Activated B cell treated with CpG ODN at 0.5 μM for 24 hours (primary cell): Measurements from ENCODE around the gene GABARAPL1. TPM values are rescaled to one million over a fixed set of nuclear protein-coding genes. Genes with fewer than 3 reads are reported as not detected.
"Not testable (repeated sequence)": the region's sequence is repeated elsewhere in the genome, so short reads cannot be mapped to it uniquely, and the experiment has no call there.

Experiments used
- ATAC-seq: fragments of 200-7000 bp; cut with Tn5 transposase; one replicate; pipeline ENCODE4 v1.10.0; 2021; ENCODE audit warnings: low read depth, mild to moderate bottlenecking, moderate library complexity
- CTCF ChIA-PET: fragments of 350-600 bp; sonication (Branson Sonifier 250); formaldehyde crosslinking; loops from one replicate; lab custom pipeline; 2021; ENCODE audit warnings: antibody characterized with exemption; lab: Charles Lee
- POLR2A ChIA-PET: fragments of 350-600 bp; sonication (Branson Sonifier 250); formaldehyde crosslinking; loops from one replicate; lab custom pipeline; 2021; ENCODE audit warnings: antibody characterized with exemption; lab: Charles Lee
- DNase-seq: peaks from one replicate; pipeline ENCODE4 v3.0.0; 2022
- H3K27ac Mint-ChIP-seq: one replicate; pipeline ENCODE4 v1.8.0; 2020; ENCODE audit warnings: mixed read lengths
- H3K27me3 Mint-ChIP-seq: one replicate; pipeline ENCODE4 v1.8.0; 2021; ENCODE audit warnings: mixed read lengths
- H3K36me3 Mint-ChIP-seq: one replicate; pipeline ENCODE4 v1.8.0; 2021; ENCODE audit warnings: low read depth, mixed read lengths
- H3K4me1 Mint-ChIP-seq: one replicate; pipeline ENCODE4 v1.8.0; 2021; ENCODE audit warnings: mixed read lengths
- H3K4me3 Mint-ChIP-seq: one replicate; pipeline ENCODE4 v1.8.0; 2020; ENCODE audit warnings: mild to moderate bottlenecking, mixed read lengths
- H3K9me3 Mint-ChIP-seq: one replicate; pipeline ENCODE4 v1.8.0; 2020; ENCODE audit warnings: mixed read lengths
- intact Hi-C: fragments of 100-400 bp; cut with micrococcal nuclease; formaldehyde crosslinking; loops from one replicate; pipeline ENCODE4 v1.15.1; 2024
- total RNA-seq: library from RNA; stranded (reverse); gene quantifications from 2 replicates; pipeline ENCODE4 v1.2.3, GENCODE V29; 2022
- TF ChIP-seq, protein P1 (sequence below): fragments of 200-600 bp; IDR thresholded peaks from one replicate; pipeline ENCODE4 v1.8.0; 2022; ENCODE audit warnings: antibody characterized with exemption, mild to moderate bottlenecking

GABARAPL1 gene
- total RNA-seq, 1 donor from 2014 or later, result 2.1 TPM

DNA sequence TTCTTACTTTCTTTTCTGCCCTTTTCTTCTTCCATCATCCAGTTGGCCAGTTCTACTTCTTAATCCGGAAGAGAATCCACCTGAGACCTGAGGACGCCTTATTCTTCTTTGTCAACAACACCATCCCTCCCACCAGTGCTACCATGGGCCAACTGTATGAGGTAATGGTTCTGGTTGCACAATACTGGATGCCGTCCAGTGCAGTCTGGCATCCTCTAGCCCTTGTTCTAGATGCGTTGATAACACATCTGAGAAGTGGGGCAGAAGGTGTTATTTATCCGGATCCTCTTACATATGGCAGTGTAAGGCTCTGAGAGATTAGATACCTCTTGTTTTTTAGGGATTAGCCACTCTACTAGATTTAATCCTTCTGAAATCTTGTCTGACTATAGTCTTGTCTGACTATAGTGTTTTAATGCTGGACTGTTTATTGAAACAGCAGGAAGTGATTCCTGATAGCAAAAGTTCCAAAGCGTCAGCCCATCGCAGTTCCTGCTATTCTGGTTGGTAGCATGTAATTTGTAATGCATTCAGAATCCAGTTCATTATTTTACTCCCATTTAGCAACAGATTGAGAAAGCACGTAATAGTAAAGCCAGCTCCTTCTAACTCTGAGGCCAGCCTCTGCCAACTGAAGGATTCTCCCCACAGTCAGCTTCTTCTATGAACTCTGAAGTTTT is 7.9 kb downstream of the GABARAPL1 start:
- TF ChIP-seq, protein P1, sequence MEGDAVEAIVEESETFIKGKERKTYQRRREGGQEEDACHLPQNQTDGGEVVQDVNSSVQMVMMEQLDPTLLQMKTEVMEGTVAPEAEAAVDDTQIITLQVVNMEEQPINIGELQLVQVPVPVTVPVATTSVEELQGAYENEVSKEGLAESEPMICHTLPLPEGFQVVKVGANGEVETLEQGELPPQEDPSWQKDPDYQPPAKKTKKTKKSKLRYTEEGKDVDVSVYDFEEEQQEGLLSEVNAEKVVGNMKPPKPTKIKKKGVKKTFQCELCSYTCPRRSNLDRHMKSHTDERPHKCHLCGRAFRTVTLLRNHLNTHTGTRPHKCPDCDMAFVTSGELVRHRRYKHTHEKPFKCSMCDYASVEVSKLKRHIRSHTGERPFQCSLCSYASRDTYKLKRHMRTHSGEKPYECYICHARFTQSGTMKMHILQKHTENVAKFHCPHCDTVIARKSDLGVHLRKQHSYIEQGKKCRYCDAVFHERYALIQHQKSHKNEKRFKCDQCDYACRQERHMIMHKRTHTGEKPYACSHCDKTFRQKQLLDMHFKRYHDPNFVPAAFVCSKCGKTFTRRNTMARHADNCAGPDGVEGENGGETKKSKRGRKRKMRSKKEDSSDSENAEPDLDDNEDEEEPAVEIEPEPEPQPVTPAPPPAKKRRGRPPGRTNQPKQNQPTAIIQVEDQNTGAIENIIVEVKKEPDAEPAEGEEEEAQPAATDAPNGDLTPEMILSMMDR, result no peak
- Mint-ChIP-seq H3K27me3 (peaks cover under 1% of the 10 kb centered on the region), H3K27ac (no peak overlapping the region), H3K9me3 (no peaks in the 10 kb centered on the region), H3K36me3 (peaks cover 2% of the 10 kb centered on the region), H3K4me3 (no peak overlapping the region), H3K4me1 (no peaks in the 10 kb centered on the region)
- DNase-seq, result no peak
- ChIA-PET POLR2A (no interaction called here), CTCF (no interaction called here)
- no peak for ATAC-seq
- intact Hi-C loops, result no loop called here

DNA sequence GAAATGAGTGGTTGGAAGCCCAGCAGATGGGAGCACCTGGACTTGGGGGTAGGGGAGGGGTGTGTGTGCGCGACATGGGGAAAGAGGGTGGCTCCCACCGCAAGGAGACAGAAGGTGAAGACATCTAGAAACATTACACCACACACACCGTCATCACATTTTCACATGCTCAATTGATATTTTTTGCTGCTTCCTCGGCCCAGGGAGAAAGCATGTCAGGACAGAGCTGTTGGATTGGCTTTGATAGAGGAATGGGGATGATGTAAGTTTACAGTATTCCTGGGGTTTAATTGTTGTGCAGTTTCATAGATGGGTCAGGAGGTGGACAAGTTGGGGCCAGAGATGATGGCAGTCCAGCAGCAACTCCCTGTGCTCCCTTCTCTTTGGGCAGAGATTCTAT is 9.2 kb downstream of the GABARAPL1 start:
- H3K4me1 Mint-ChIP-seq, result no peaks in the 10 kb centered on the region
- H3K27ac Mint-ChIP-seq, result no peak overlapping the region
- POLR2A ChIA-PET, result no interaction called here
- DNase-seq (no peak), ATAC-seq (no peak)
- CTCF ChIA-PET, result no interaction called here
- TF ChIP-seq, protein P1, result no peak
- H3K4me3 Mint-ChIP-seq, result no peak overlapping the region
- H3K9me3 Mint-ChIP-seq, result no peaks in the 10 kb centered on the region
- intact Hi-C loops, result no loop called here
- H3K27me3 Mint-ChIP-seq, result no peaks in the 10 kb centered on the region
- peaks cover 2% of the 10 kb centered on the region for H3K36me3 Mint-ChIP-seq

DNA sequence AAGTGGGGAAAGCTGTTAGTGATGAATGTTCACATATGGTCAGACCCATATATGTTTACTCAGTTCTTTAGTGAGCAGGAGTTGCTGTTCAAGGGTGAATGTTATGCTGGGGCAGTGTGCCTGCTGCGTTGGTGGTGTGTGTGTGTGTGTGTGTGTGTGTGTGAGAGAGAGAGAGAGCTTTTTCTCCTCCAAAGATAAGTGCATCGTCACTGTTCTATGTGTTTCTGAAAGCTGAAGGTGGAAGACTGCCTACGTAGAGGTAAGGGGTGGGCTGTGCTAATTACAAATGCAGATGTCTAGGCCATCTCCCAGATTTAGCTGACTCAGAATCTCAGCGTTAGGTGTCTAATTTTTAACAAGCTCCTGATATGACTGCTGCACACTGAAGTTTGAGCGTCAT is 10.5 kb downstream of the GABARAPL1 start:
- Mint-ChIP-seq H3K27ac (no peak overlapping the region), H3K27me3 (no peaks in the 10 kb centered on the region), H3K4me3 (no peak overlapping the region), H3K4me1 (peaks cover 6% of the 10 kb centered on the region), H3K9me3 (no peaks in the 10 kb centered on the region), H3K36me3 (peaks cover 2% of the 10 kb centered on the region)
- TF ChIP-seq, protein P1, result no peak
- intact Hi-C loops, result no loop called here
- CTCF ChIA-PET, result no interaction called here
- ATAC-seq (no peak), DNase-seq (no peak)
- POLR2A ChIA-PET, result no interaction called here

DNA sequence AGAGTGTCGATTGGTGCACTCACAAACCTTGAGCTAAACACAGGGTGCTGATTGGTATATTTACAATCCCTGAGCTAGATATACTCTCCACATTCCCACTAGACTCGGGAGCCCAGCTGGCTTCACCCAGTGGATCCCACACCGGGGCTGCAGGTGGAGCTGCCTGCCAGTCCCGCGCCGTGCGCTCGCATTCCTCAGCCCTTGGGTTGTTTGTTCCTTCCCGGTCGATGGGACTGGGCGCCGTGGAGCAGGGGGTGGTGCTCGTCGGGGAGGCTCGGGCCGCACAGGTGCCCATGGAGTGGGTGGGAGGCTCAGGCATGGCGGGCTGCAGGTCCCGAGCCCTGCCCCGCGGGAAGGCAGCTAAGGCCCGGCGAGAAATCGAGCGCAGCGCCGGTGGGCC is 12.7 kb downstream of the GABARAPL1 start:
- CTCF ChIA-PET, POLR2A ChIA-PET, H3K36me3 Mint-ChIP-seq: not testable (repeated sequence)

DNA sequence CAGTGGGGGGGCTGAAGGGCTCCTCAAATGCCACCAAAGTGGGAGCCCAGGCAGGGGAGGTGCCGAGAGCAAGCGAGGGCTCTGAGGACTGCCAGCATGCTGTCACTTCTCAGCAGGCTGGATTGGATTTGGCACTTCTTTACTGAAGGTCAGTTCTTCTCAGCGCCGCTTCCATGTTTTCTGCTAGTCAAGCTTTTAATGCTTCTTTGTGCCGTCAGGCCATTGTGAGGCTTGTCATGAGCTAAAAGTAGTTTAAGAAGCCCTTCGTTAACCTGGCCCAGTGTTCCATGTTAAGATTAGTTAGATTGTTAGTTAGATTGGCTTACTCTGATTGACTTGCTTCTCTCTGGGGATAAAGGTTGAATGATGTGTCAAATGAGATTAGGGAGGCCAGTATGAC is 13.4 kb downstream of the GABARAPL1 start:
- POLR2A ChIA-PET, result interaction anchor here (0.7 kb wide), 1 partner anchor 15 kb away, joined by 4 read pairs; no protein-coding TSS in a partner anchor
- Mint-ChIP-seq H3K27me3 (no peaks in the 10 kb centered on the region), H3K36me3 (no peaks in the 10 kb centered on the region), H3K27ac (no peak overlapping the region), H3K9me3 (no peaks in the 10 kb centered on the region), H3K4me1 (peaks cover 6% of the 10 kb centered on the region), H3K4me3 (no peak overlapping the region)
- CTCF ChIA-PET, result no interaction called here
- TF ChIP-seq, protein P1, result no peak
- DNase-seq, result no peak
- no peak for ATAC-seq
- intact Hi-C loops, result no loop called here

More for the DNA sequence above, 12.7 kb downstream of the GABARAPL1 start:
- ATAC-seq, DNase-seq, H3K27ac Mint-ChIP-seq, H3K4me3 Mint-ChIP-seq, H3K9me3 Mint-ChIP-seq, H3K27me3 Mint-ChIP-seq, intact Hi-C loops, H3K4me1 Mint-ChIP-seq: not testable (repeated sequence)
